GM23338 (cell line): ENCODE measurements around the gene TMED9. TPM values are rescaled to one million over a fixed set of nuclear protein-coding genes. Genes with fewer than 3 reads are reported as not detected.

ENCODE experiments used
- ATAC-seq: fragments of 200-7000 bp; cut with Tn5 transposase; 3 replicates; pipeline ENCODE4 v1.9.1; 2020
- DNase-seq: peaks from one replicate; pipeline ENCODE4 v3.0.0-alpha.2; 2015; ENCODE audit warnings: low spot score
- H2AFZ ChIP-seq: fragments of 200-600 bp; sonication (generic); 2 replicates; pipeline ENCODE4 v1.8.0; 2016; ENCODE audit warnings: antibody characterized with exemption, mild to moderate bottlenecking, moderate library complexity
- H3F3A ChIP-seq: fragments of 200-600 bp; sonication (generic); replicated peaks from 2 replicates; pipeline ENCODE4 v1.8.0; 2017; ENCODE audit warnings: antibody characterized with exemption, mixed run types, low read depth
- H3K27ac ChIP-seq: fragments of 200-600 bp; sonication (generic); 2 replicates; pipeline ENCODE4 v1.6.1; 2016; ENCODE audit warnings: low read depth
- H3K27me3 ChIP-seq: fragments of 200-600 bp; sonication (generic); 2 replicates; pipeline ENCODE4 v1.8.0; 2016; ENCODE audit warnings: mild to moderate bottlenecking, mixed run types, moderate library complexity; ENCODE audit not compliant: insufficient read depth
- H3K36me3 ChIP-seq: fragments of 200-600 bp; sonication (generic); 2 replicates; pipeline ENCODE4 v1.8.0; 2016; ENCODE audit warnings: mild to moderate bottlenecking; ENCODE audit not compliant: insufficient read depth
- H3K4me1 ChIP-seq: fragments of 200-600 bp; sonication (generic); 2 replicates; pipeline ENCODE4 v1.8.0; 2016; ENCODE audit warnings: mild to moderate bottlenecking, moderate library complexity; ENCODE audit not compliant: insufficient read depth
- H3K4me2 ChIP-seq: fragments of 200-600 bp; sonication (generic); 2 replicates; pipeline ENCODE4 v1.7.1; 2017; ENCODE audit warnings: mixed run types
- H3K4me3 ChIP-seq: fragments of 200-600 bp; sonication (generic); 2 replicates; pipeline ENCODE4 v1.6.1; 2016; ENCODE audit warnings: mixed run types
- H3K79me2 ChIP-seq: fragments of 200-600 bp; sonication (generic); replicated peaks from 2 replicates; pipeline ENCODE4 v1.8.0; 2017; ENCODE audit warnings: mild to moderate bottlenecking; ENCODE audit not compliant: insufficient read depth
- H3K9me2 ChIP-seq: fragments of 200-600 bp; sonication (generic); 2 replicates; pipeline ENCODE4 v1.8.0; 2017; ENCODE audit not compliant: insufficient read depth
- H4K20me1 ChIP-seq: fragments of 200-600 bp; sonication (generic); replicated peaks from 2 replicates; pipeline ENCODE4 v1.8.0; 2017; ENCODE audit warnings: mild to moderate bottlenecking; ENCODE audit not compliant: insufficient read depth
- H3K27ac Mint-ChIP-seq: 2 replicates; pipeline ENCODE4 v1.8.0; 2020; ENCODE audit warnings: inconsistent platforms, mild to moderate bottlenecking, moderate library complexity, mixed read lengths
- H3K27me3 Mint-ChIP-seq: 3 replicates; pipeline ENCODE4 v1.8.0; 2022; ENCODE audit warnings: low read depth, mild to moderate bottlenecking, moderate library complexity, mixed read lengths, inconsistent platforms; ENCODE audit not compliant: insufficient read depth, poor library complexity
- H3K36me3 Mint-ChIP-seq: 3 replicates; pipeline ENCODE4 v1.8.0; 2021; ENCODE audit warnings: low read depth, mild to moderate bottlenecking, inconsistent platforms, moderate library complexity, mixed read lengths
- H3K4me1 Mint-ChIP-seq: 3 replicates; pipeline ENCODE4 v1.8.0; 2020; ENCODE audit warnings: mild to moderate bottlenecking, inconsistent platforms, mixed read lengths
- H3K4me3 Mint-ChIP-seq: 3 replicates; pipeline ENCODE4 v1.8.0; 2021; ENCODE audit warnings: moderate library complexity, mild to moderate bottlenecking, inconsistent platforms, mixed read lengths
- H3K9me3 Mint-ChIP-seq: 3 replicates; pipeline ENCODE4 v1.8.0; 2020; ENCODE audit warnings: moderate library complexity, mild to moderate bottlenecking, inconsistent platforms, mixed read lengths
- CREB1 ChIP-seq: fragments of 250-450 bp; sonication (Bioruptor Pico); IDR thresholded peaks from 2 replicates; pipeline ENCODE4 v1.5.0; 2020; ENCODE audit warnings: low read depth, mild to moderate bottlenecking, moderate library complexity
- CTCF ChIP-seq, 2 experiments: fragments of 200-600 bp in 1 of 2; sonication (generic) in 1 of 2; conservative IDR thresholded peaks; 2 replicates each; pipeline versions ENCODE4 v1.5.1 to v1.6.1; 2016 to 2017; ENCODE audit warnings: antibody characterized with exemption in 2 of 2, low read depth in 2 of 2, mild to moderate bottlenecking in 2 of 2, moderate library complexity in 1 of 2
- EZH2phosphoT487 ChIP-seq: fragments of 200-600 bp; sonication (generic); IDR thresholded peaks from one replicate; pipeline ENCODE4 v1.8.1; 2018; ENCODE audit warnings: antibody characterized with exemption; ENCODE audit not compliant: unreplicated experiment
- JUNB ChIP-seq: IDR thresholded peaks from one replicate; pipeline ENCODE4 v1.6.1; 2016; ENCODE audit warnings: antibody characterized with exemption; ENCODE audit not compliant: unreplicated experiment
- POLR2AphosphoS5 ChIP-seq: IDR thresholded peaks from 2 replicates; pipeline ENCODE4 v1.6.1; 2016; ENCODE audit warnings: antibody characterized with exemption, low read depth
- REST ChIP-seq: IDR thresholded peaks from one replicate; pipeline ENCODE4 v1.6.1; 2018; ENCODE audit warnings: antibody characterized with exemption; ENCODE audit not compliant: unreplicated experiment
- STAT1 ChIP-seq: IDR thresholded peaks from one replicate; pipeline ENCODE4 v1.6.1; 2016; ENCODE audit warnings: antibody characterized with exemption; ENCODE audit not compliant: unreplicated experiment
- ZNF114 ChIP-seq: fragments of 250-450 bp; sonication (Bioruptor Pico); IDR thresholded peaks from 2 replicates; pipeline ENCODE4 v1.5.0; 2020; ENCODE audit warnings: mild to moderate bottlenecking, moderate library complexity
- ZNF331 ChIP-seq: fragments of 250-450 bp; sonication (Bioruptor Pico); IDR thresholded peaks from 2 replicates; pipeline ENCODE4 v1.5.0; 2020; ENCODE audit warnings: low read depth, mild to moderate bottlenecking, moderate library complexity
- polyA plus RNA-seq: library from polyadenylated mRNA; unstranded; fragments of >200 nt; fragmentation: Nextera tagmentation; extraction: Ambion mirVana; gene quantifications from 2 replicates; pipeline ENCODE4 v1.2.1, GENCODE V29; 2016
- total RNA-seq: library from RNA; depleted of rRNA; stranded (reverse); fragments of >200 nt; shearing (Covaris generic); gene quantifications from 2 replicates; pipeline ENCODE4 v1.2.3, GENCODE V29; 2014

The TMED9 gene
- total and polyA plus RNA-seq, 2 experiments from 2014 or later, result 77.2 to 130 TPM

GRCh38 chr5:177607452-177608192, 15.6 kb downstream of the TMED9 start:
- no peak overlapping the region for H3K4me3 ChIP-seq
- TF ChIP-seq REST (no peak), POLR2AphosphoS5 (no peak), ZNF114 (CRISPR knock-in tag) (no peak), EZH2phosphoT487 (no peak), JUNB (no peak), CTCF (conservative IDR thresholded peaks at IDR 0.05; ENCODE audit: low read depth in 2 of 2) (peak; percentile 80 to 96)
- no peaks in the 10 kb centered on the region for H3K27me3 ChIP-seq
- Mint-ChIP-seq H3K4me3 (peak overlapping the region; percentile 44), H3K27ac (peak overlapping the region; percentile 74; the same call in 1 of the 2 replicates), H3K4me1 (peaks cover 22% of the 10 kb centered on the region), H3K36me3 (peaks cover 5% of the 10 kb centered on the region; the same call in 1 of the 3 replicates), H3K9me3 (peaks cover 2% of the 10 kb centered on the region; the same call in 1 of the 3 replicates), H3K27me3 (peaks cover 21% of the 10 kb centered on the region)
- peak; percentile 93 for DNase-seq
- H3K27ac ChIP-seq, result peak overlapping the region; percentile 70; the same call in 1 of the 2 replicates
- H3K36me3 ChIP-seq, result no peaks in the 10 kb centered on the region
- no peaks in the 10 kb centered on the region for H4K20me1 ChIP-seq
- peaks cover 9% of the 10 kb centered on the region for H3K4me1 ChIP-seq
- no peaks in the 10 kb centered on the region for H3K79me2 ChIP-seq
- no peaks in the 10 kb centered on the region for H3F3A ChIP-seq
- peak; percentile 93 for ATAC-seq
- no peaks in the 10 kb centered on the region for H3K9me2 ChIP-seq
- no peak overlapping the region for H2AFZ ChIP-seq
- H3K4me2 ChIP-seq, result peak overlapping the region; percentile 32; the same call in 1 of the 2 replicates

- Mint-ChIP-seq H3K4me3 (peak overlapping the region; percentile 44; the same call in 1 of the 3 replicates), H3K9me3 (peaks cover 2% of the 10 kb centered on the region; the same call in 1 of the 3 replicates), H3K27me3 (peaks cover 21% of the 10 kb centered on the region), H3K36me3 (peaks cover 5% of the 10 kb centered on the region; the same call in 1 of the 3 replicates), H3K4me1 (peaks cover 22% of the 10 kb centered on the region), H3K27ac (peak overlapping the region; percentile 74; the same call in 1 of the 2 replicates)
- H3K27me3 ChIP-seq, result no peaks in the 10 kb centered on the region
- H3K79me2 ChIP-seq, result no peaks in the 10 kb centered on the region
- H3K4me2 ChIP-seq, result no peak overlapping the region; the same call in 1 of the 2 replicates
- no peaks in the 10 kb centered on the region for H4K20me1 ChIP-seq
- H2AFZ ChIP-seq, result no peak overlapping the region
- H3K9me2 ChIP-seq, result no peaks in the 10 kb centered on the region
- no peak for ATAC-seq
- no peak for DNase-seq
- H3K4me3 ChIP-seq, result no peak overlapping the region
- H3F3A ChIP-seq, result no peaks in the 10 kb centered on the region
- H3K36me3 ChIP-seq, result no peaks in the 10 kb centered on the region
- H3K27ac ChIP-seq, result peak overlapping the region; percentile 70; the same call in 1 of the 2 replicates
- peaks cover 9% of the 10 kb centered on the region for H3K4me1 ChIP-seq
- TF ChIP-seq ZNF331 (CRISPR knock-in tag), result no peak
- TF ChIP-seq CTCF (conservative IDR thresholded peaks at IDR 0.05; ENCODE audit: low read depth in 2 of 2), result no peak
- TF ChIP-seq ZNF114 (CRISPR knock-in tag), result no peak
- TF ChIP-seq CREB1, result no peak
- TF ChIP-seq REST, result no peak
- no peak for TF ChIP-seq STAT1
Observed at GRCh38 chr5:177608243-177609075, 16.5 kb downstream of the TMED9 start.
